Large intestine (tissue), 3 donors: ENCODE results near the gene DCST1. TPM values are rescaled to one million over a fixed set of nuclear protein-coding genes. Genes with fewer than 3 reads are reported as not detected.
"Not testable (repeated sequence)": the region's sequence is repeated elsewhere in the genome, so short reads cannot be mapped to it uniquely, and the experiment has no call there.

Experiments
- DNase-seq, 2 donors: peaks; one replicate each; pipeline versions ENCODE4 v3.0.0 to v3.0.0-alpha.2; 2013
- H3K27ac ChIP-seq: one replicate; pipeline ENCODE4 v1.5.1; 2013; ENCODE audit warnings: low read length
- H3K27me3 ChIP-seq: 2 replicates; pipeline ENCODE4 v1.6.1; 2013; ENCODE audit warnings: low read length; ENCODE audit not compliant: control insufficient read depth, insufficient read depth
- H3K36me3 ChIP-seq: 2 replicates; pipeline ENCODE4 v1.6.1; 2013; ENCODE audit warnings: low read length; ENCODE audit not compliant: control insufficient read depth, insufficient read depth
- H3K4me1 ChIP-seq: one replicate; pipeline ENCODE4 v1.6.1; 2013; ENCODE audit warnings: low read length; ENCODE audit not compliant: control insufficient read depth, insufficient read depth
- H3K4me3 ChIP-seq: one replicate; pipeline ENCODE4 v1.5.1; 2013; ENCODE audit warnings: low read length
- H3K9me3 ChIP-seq: one replicate; pipeline ENCODE4 v1.6.1; 2013; ENCODE audit warnings: mild to moderate bottlenecking, low read depth, low read length, moderate library complexity; ENCODE audit not compliant: control insufficient read depth
- WGBS: methylation state at CpG from one replicate; pipeline ENCODE4 v1.1.5; 2013; ENCODE audit warnings: low lambda C conversion rate; ENCODE audit not compliant: insufficient coverage; 5-methylcytosine and 5-hydroxymethylcytosine counted together
- polyA plus RNA-seq: library from polyadenylated mRNA; unstranded; fragments of 120-200 nt; gene quantifications from one replicate; pipeline ENCODE4 v1.2.1, GENCODE V29; 2013

Gene DCST1
- polyA plus RNA-seq, 1 donor, result 0.88 TPM

- no peak overlapping the region for H3K4me3 ChIP-seq
- peaks cover 15% of the 10 kb centered on the region for H3K36me3 ChIP-seq
- WGBS, result no CpG with 5 or more reads among the region's 3 CpGs
- H3K9me3 ChIP-seq, result peaks cover 2% of the 10 kb centered on the region
- peaks cover 10% of the 10 kb centered on the region for H3K4me1 ChIP-seq
- DNase-seq, result no peak
- no peak overlapping the region for H3K27ac ChIP-seq
- H3K27me3 ChIP-seq, result no peaks in the 10 kb centered on the region
Measured at GRCh38 chr1:154994591-154994990, 39.0 kb upstream of the DCST1 start.

GRCh38 chr1:154995301-154995983, 38.2 kb upstream of the DCST1 start:
- H3K36me3 ChIP-seq, H3K9me3 ChIP-seq, H3K27ac ChIP-seq, H3K27me3 ChIP-seq, H3K4me3 ChIP-seq: not testable (repeated sequence)
- H3K4me1 ChIP-seq, result peaks cover 15% of the 10 kb centered on the region
- DNase-seq, result peak in 1 of 2 donors; percentile 65
- no CpG with 5 or more reads among the region's 13 CpGs for WGBS

GRCh38 chr1:154996966-154997701, 36.5 kb upstream of the DCST1 start:
- Histone ChIP-seq H3K4me1 (peaks cover 15% of the 10 kb centered on the region), H3K9me3 (peaks cover 2% of the 10 kb centered on the region), H3K36me3 (peaks cover 5% of the 10 kb centered on the region), H3K4me3 (no peak overlapping the region), H3K27ac (no peak overlapping the region), H3K27me3 (no peaks in the 10 kb centered on the region)
- WGBS, result no CpG with 5 or more reads among the region's 15 CpGs
- no peak for DNase-seq

- Histone ChIP-seq H3K27ac (no peak overlapping the region), H3K4me1 (peaks cover 15% of the 10 kb centered on the region), H3K27me3 (no peaks in the 10 kb centered on the region), H3K4me3 (no peak overlapping the region), H3K9me3 (peaks cover 2% of the 10 kb centered on the region), H3K36me3 (no peaks in the 10 kb centered on the region)
- no peak for DNase-seq
- no CpG with 5 or more reads among the region's 16 CpGs for WGBS
Measured at GRCh38 chr1:154998201-154998780, 35.3 kb upstream of the DCST1 start.

- Histone ChIP-seq H3K27ac (peak overlapping the region; percentile 56), H3K4me3 (peak overlapping the region; percentile 74), H3K4me1 (peaks cover 15% of the 10 kb centered on the region), H3K36me3 (no peaks in the 10 kb centered on the region), H3K9me3 (peaks cover 2% of the 10 kb centered on the region), H3K27me3 (no peaks in the 10 kb centered on the region)
- no CpG with 5 or more reads among the region's 40 CpGs for WGBS
- DNase-seq, result peak in 1 of 2 donors; percentile 71
Measured at GRCh38 chr1:154998818-154999570, 34.6 kb upstream of the DCST1 start.

GRCh38 chr1:154999571-155000410, 33.8 kb upstream of the DCST1 start:
- H3K4me3 ChIP-seq, result peak overlapping the region; percentile 74
- peaks cover 2% of the 10 kb centered on the region for H3K9me3 ChIP-seq
- DNase-seq, result peak in 1 of 2 donors; percentile 82
- peaks cover 2% of the 10 kb centered on the region for H3K36me3 ChIP-seq
- H3K27ac ChIP-seq, result peak overlapping the region; percentile 95
- H3K4me1 ChIP-seq, result peaks cover 22% of the 10 kb centered on the region
- H3K27me3 ChIP-seq, result no peaks in the 10 kb centered on the region
- no CpG with 5 or more reads among the region's 50 CpGs for WGBS

GRCh38 chr1:155000411-155000725, 33.3 kb upstream of the DCST1 start:
- peak overlapping the region; percentile 74 for H3K4me3 ChIP-seq
- WGBS, result no CpG with 5 or more reads among the region's 13 CpGs
- DNase-seq, result no peak
- peaks cover 2% of the 10 kb centered on the region for H3K36me3 ChIP-seq
- peak overlapping the region; percentile 95 for H3K27ac ChIP-seq
- H3K4me1 ChIP-seq, result peaks cover 27% of the 10 kb centered on the region
- peaks cover 2% of the 10 kb centered on the region for H3K9me3 ChIP-seq
- no peaks in the 10 kb centered on the region for H3K27me3 ChIP-seq

GRCh38 chr1:155000726-155001424, 32.7 kb upstream of the DCST1 start:
- no CpG with 5 or more reads among the region's 43 CpGs for WGBS
- Histone ChIP-seq H3K27me3 (no peaks in the 10 kb centered on the region), H3K9me3 (peaks cover 2% of the 10 kb centered on the region), H3K36me3 (peaks cover 5% of the 10 kb centered on the region), H3K27ac (peak overlapping the region; percentile 95), H3K4me1 (peaks cover 32% of the 10 kb centered on the region), H3K4me3 (peak overlapping the region; percentile 74)
- DNase-seq, result peak; percentile 96 to 99

GRCh38 chr1:155001425-155001674, 32.3 kb upstream of the DCST1 start:
- no CpG with 5 or more reads among the region's 11 CpGs for WGBS
- H3K27me3 ChIP-seq, result no peaks in the 10 kb centered on the region
- H3K4me1 ChIP-seq, result peaks cover 37% of the 10 kb centered on the region
- H3K27ac ChIP-seq, result peak overlapping the region; percentile 95
- no peak for DNase-seq
- peaks cover 2% of the 10 kb centered on the region for H3K9me3 ChIP-seq
- peak overlapping the region; percentile 74 for H3K4me3 ChIP-seq
- peaks cover 9% of the 10 kb centered on the region for H3K36me3 ChIP-seq
